Stimulated activated naive CD4-positive, alpha-beta T cell (primary cell): ENCODE results near the gene NBAS.
"Not testable (repeated sequence)": the region's sequence is repeated elsewhere in the genome, so short reads cannot be mapped to it uniquely, and the experiment has no call there.

ENCODE experiments used
- DNase-seq, 6 experiments: peaks; one replicate each; lab custom pipeline; 2025; lab: John Stamatoyannopoulos, UW

Gene NBAS

GRCh38 chr2:15460112-15460620, 101.0 kb downstream of the NBAS start:
- no peak for DNase-seq

GRCh38 chr2:15458277-15458676, 102.9 kb downstream of the NBAS start:
- no peak for DNase-seq

- no peak for DNase-seq
Measured at GRCh38 chr2:15457868-15458267, 103.3 kb downstream of the NBAS start.

GRCh38 chr2:15456352-15456751, 104.8 kb downstream of the NBAS start:
- no peak for DNase-seq

GRCh38 chr2:15450808-15451207, 110.3 kb downstream of the NBAS start:
- DNase-seq, result no peak

- no peak for DNase-seq
Measured at GRCh38 chr2:15449556-15450236, 111.4 kb downstream of the NBAS start.

GRCh38 chr2:15448250-15448839, 112.8 kb downstream of the NBAS start:
- DNase-seq, result no peak

GRCh38 chr2:15447381-15447780, 113.8 kb downstream of the NBAS start:
- DNase-seq, result no peak

- no peak for DNase-seq
Measured at GRCh38 chr2:15446961-15447360, 114.2 kb downstream of the NBAS start.

- no peak for DNase-seq
Measured at GRCh38 chr2:15445891-15446562, 115.1 kb downstream of the NBAS start.

- not testable (repeated sequence) for DNase-seq
Measured at GRCh38 chr2:15439768-15440524, 121.2 kb downstream of the NBAS start.

GRCh38 chr2:15439366-15439765, 121.8 kb downstream of the NBAS start:
- DNase-seq, result not testable (repeated sequence)

GRCh38 chr2:15436195-15436594, 124.9 kb downstream of the NBAS start:
- DNase-seq, result no peak

- no peak for DNase-seq
Measured at GRCh38 chr2:15435474-15435873, 125.7 kb downstream of the NBAS start.

- DNase-seq, result no peak
Measured at GRCh38 chr2:15432642-15433256, 128.4 kb downstream of the NBAS start.

- no peak for DNase-seq
Measured at GRCh38 chr2:15429032-15429431, 132.1 kb downstream of the NBAS start.

- no peak for DNase-seq
Measured at GRCh38 chr2:15427987-15428386, 133.1 kb downstream of the NBAS start.

- DNase-seq, result no peak
Measured at GRCh38 chr2:15426606-15427005, 134.5 kb downstream of the NBAS start.

GRCh38 chr2:15425712-15426111, 135.4 kb downstream of the NBAS start:
- DNase-seq, result no peak

GRCh38 chr2:15421753-15422152, 139.4 kb downstream of the NBAS start:
- no peak for DNase-seq

GRCh38 chr2:15415748-15416147, 145.4 kb downstream of the NBAS start:
- no peak for DNase-seq

- peak in 1 of 6 experiments; percentile 1 for DNase-seq
Measured at GRCh38 chr2:15412779-15413178, 148.4 kb downstream of the NBAS start.
